HEK293T (cell line): Measurements from ENCODE around the gene CCSER1.

Source experiments
- CTCF ChIA-PET: fragments of 350-600 bp; formaldehyde crosslinking; extraction: SDS; loops from one replicate; lab custom pipeline; 2021; ENCODE audit warnings: antibody characterized with exemption, inconsistent platforms; lab: Yijun Ruan, JAX
- POLR2A ChIA-PET: fragments of 350-600 bp; formaldehyde crosslinking; extraction: SDS; loops from one replicate; lab custom pipeline; 2020; ENCODE audit warnings: antibody characterized with exemption, inconsistent platforms; lab: Yijun Ruan, JAX
- DNase-seq: peaks from one replicate; pipeline ENCODE4 v3.0.0; 2012; ENCODE audit warnings: mixed read lengths; ENCODE audit errors: extremely low spot score
- ARNT ChIP-seq: fragments of 450-650 bp; IDR thresholded peaks from 2 replicates; pipeline ENCODE4 v1.6.1; 2017; ENCODE audit warnings: mild to moderate bottlenecking
- BHLHE40 ChIP-seq: fragments of 450-650 bp; IDR thresholded peaks from 2 replicates; pipeline ENCODE4 v1.6.1; 2016; ENCODE audit warnings: mild to moderate bottlenecking, moderate library complexity, borderline replicate concordance
- CTBP1 ChIP-seq: fragments of 450-650 bp; IDR thresholded peaks from 2 replicates; pipeline ENCODE4 v1.6.1; 2016; ENCODE audit warnings: borderline replicate concordance
- ELF4 ChIP-seq: fragments of 450-650 bp; IDR thresholded peaks from 2 replicates; pipeline ENCODE4 v1.6.1; 2017; ENCODE audit warnings: antibody characterized with exemption
- FOXA1 ChIP-seq: fragments of 450-650 bp; IDR thresholded peaks from 2 replicates; pipeline ENCODE4 v1.6.1; 2016; ENCODE audit warnings: mild to moderate bottlenecking
- FOXK2 ChIP-seq: fragments of 450-650 bp; IDR thresholded peaks from 2 replicates; pipeline ENCODE4 v1.6.1; 2016; ENCODE audit warnings: mild to moderate bottlenecking
- FOXM1 ChIP-seq: fragments of 450-650 bp; IDR thresholded peaks from 2 replicates; pipeline ENCODE4 v1.6.1; 2017; ENCODE audit warnings: mild to moderate bottlenecking, borderline replicate concordance
- HDGF ChIP-seq: fragments of 450-650 bp; IDR thresholded peaks from 2 replicates; pipeline ENCODE4 v1.6.1; 2017; ENCODE audit warnings: antibody characterized with exemption, borderline replicate concordance
- L3MBTL2 ChIP-seq: fragments of 450-650 bp; conservative IDR thresholded peaks from 2 replicates; pipeline ENCODE4 v1.6.1; 2016; ENCODE audit warnings: mild to moderate bottlenecking
- LEF1 ChIP-seq: fragments of 450-650 bp; IDR thresholded peaks from 2 replicates; pipeline ENCODE4 v1.6.1; 2017; ENCODE audit warnings: mild to moderate bottlenecking, borderline replicate concordance
- NFRKB ChIP-seq: fragments of 450-650 bp; IDR thresholded peaks from 2 replicates; pipeline ENCODE4 v1.6.1; 2016; ENCODE audit warnings: mild to moderate bottlenecking, moderate library complexity
- PKNOX1 ChIP-seq: fragments of 450-650 bp; IDR thresholded peaks from 2 replicates; pipeline ENCODE4 v1.6.1; 2016
- SP1 ChIP-seq: fragments of 450-650 bp; IDR thresholded peaks from 2 replicates; pipeline ENCODE4 v1.6.1; 2017
- SUZ12 ChIP-seq: fragments of 450-650 bp; IDR thresholded peaks from 2 replicates; pipeline ENCODE4 v1.6.1; 2016; ENCODE audit warnings: mild to moderate bottlenecking
- TARDBP ChIP-seq: fragments of 450-650 bp; IDR thresholded peaks from 2 replicates; pipeline ENCODE4 v1.6.1; 2016
- ZNF384 ChIP-seq: fragments of 450-650 bp; IDR thresholded peaks from 2 replicates; pipeline ENCODE4 v1.6.1; 2016

The CCSER1 gene

GRCh38 chr4:90084967-90085295 lies 42.3 kb upstream of the CCSER1 start:
- DNase-seq = no peak
- CTCF ChIA-PET = no interaction called here
- POLR2A ChIA-PET = no interaction called here
- no peak for TF ChIP-seq PKNOX1
- TF ChIP-seq CTBP1 = no peak
- TF ChIP-seq LEF1 = no peak
- no peak for TF ChIP-seq FOXM1
- no peak for TF ChIP-seq HDGF
- no peak for TF ChIP-seq BHLHE40
- no peak for TF ChIP-seq TARDBP
- no peak for TF ChIP-seq ELF4
- no peak for TF ChIP-seq NFRKB
- no peak for TF ChIP-seq SUZ12
- no peak for TF ChIP-seq FOXK2
- TF ChIP-seq ARNT = no peak
- no peak for TF ChIP-seq SP1
- TF ChIP-seq L3MBTL2 = no peak
- no peak for TF ChIP-seq ZNF384

- ChIA-PET CTCF (no interaction called here), POLR2A (no interaction called here)
- DNase-seq = no peak
- TF ChIP-seq SP1 = no peak
Measured at GRCh38 chr4:90093526-90093925, 33.7 kb upstream of the CCSER1 start.

GRCh38 chr4:90095000-90095399 lies 32.2 kb upstream of the CCSER1 start:
- POLR2A ChIA-PET = no interaction called here
- no peak for DNase-seq
- no peak for TF ChIP-seq TARDBP
- no peak for TF ChIP-seq PKNOX1
- TF ChIP-seq FOXA1 = no peak
- no peak for TF ChIP-seq FOXM1
- TF ChIP-seq ELF4 = no peak
- no peak for TF ChIP-seq SP1
- TF ChIP-seq HDGF = no peak
- TF ChIP-seq ZNF384 = no peak
- TF ChIP-seq ARNT = no peak
- TF ChIP-seq NFRKB = no peak
- TF ChIP-seq BHLHE40 = no peak
- TF ChIP-seq LEF1 = no peak
- TF ChIP-seq L3MBTL2 = no peak
- no peak for TF ChIP-seq CTBP1
- TF ChIP-seq SUZ12 = no peak
- no peak for TF ChIP-seq FOXK2
- CTCF ChIA-PET = no interaction called here

GRCh38 chr4:90099812-90100211 lies 27.4 kb upstream of the CCSER1 start:
- POLR2A ChIA-PET = no interaction called here
- no peak for TF ChIP-seq TARDBP
- TF ChIP-seq ELF4 = no peak
- TF ChIP-seq CTBP1 = no peak
- TF ChIP-seq ARNT = no peak
- no peak for TF ChIP-seq FOXA1
- no peak for TF ChIP-seq ZNF384
- no peak for TF ChIP-seq FOXM1
- TF ChIP-seq BHLHE40 = no peak
- TF ChIP-seq NFRKB = no peak
- no peak for TF ChIP-seq HDGF
- no peak for TF ChIP-seq FOXK2
- no peak for TF ChIP-seq SUZ12
- DNase-seq = no peak
- CTCF ChIA-PET = no interaction called here

GRCh38 chr4:90103991-90104390 lies 23.2 kb upstream of the CCSER1 start:
- ChIA-PET POLR2A (no interaction called here), CTCF (no interaction called here)
- DNase-seq = no peak
- TF ChIP-seq SP1 (no peak), ZNF384 (no peak), SUZ12 (no peak), NFRKB (no peak)

GRCh38 chr4:90105274-90105673 lies 21.9 kb upstream of the CCSER1 start:
- TF ChIP-seq CTBP1 = no peak
- TF ChIP-seq HDGF = no peak
- TF ChIP-seq FOXM1 = no peak
- TF ChIP-seq PKNOX1 = no peak
- TF ChIP-seq ELF4 = no peak
- no peak for TF ChIP-seq ARNT
- TF ChIP-seq L3MBTL2 = no peak
- no peak for TF ChIP-seq FOXA1
- TF ChIP-seq ZNF384 = no peak
- no peak for TF ChIP-seq BHLHE40
- no peak for TF ChIP-seq SUZ12
- DNase-seq = no peak
- ChIA-PET CTCF (no interaction called here), POLR2A (no interaction called here)

- TF ChIP-seq PKNOX1 (peak; percentile 16; the same call in 1 of the 2 replicates), L3MBTL2 (no peak)
- ChIA-PET CTCF (no interaction called here), POLR2A (no interaction called here)
- DNase-seq = no peak
Measured at GRCh38 chr4:90112715-90113114, 14.5 kb upstream of the CCSER1 start.
